H9 (cell line): ENCODE results near the gene IL1RL1. TPM values are rescaled to one million over a fixed set of nuclear protein-coding genes. Genes with fewer than 3 reads are reported as not detected.

Experiments used
- DNase-seq: peaks from one replicate; pipeline ENCODE4 v3.0.0-alpha.2; 2017
- H2AFZ ChIP-seq: one replicate; pipeline ENCODE4 v1.6.1; 2013; ENCODE audit warnings: mild to moderate bottlenecking, low read length, control low read depth, moderate library complexity
- H2AK5ac ChIP-seq: 2 replicates; pipeline ENCODE4 v1.6.1; 2013; ENCODE audit warnings: low read length, control low read depth, mixed read lengths; ENCODE audit not compliant: insufficient read length
- H2BK120ac ChIP-seq: one replicate; pipeline ENCODE4 v1.6.1; 2013; ENCODE audit warnings: low read depth, mild to moderate bottlenecking, low read length, control low read depth, inconsistent platforms; ENCODE audit not compliant: poor library complexity, severe bottlenecking
- H2BK12ac ChIP-seq: 2 replicates; pipeline ENCODE4 v1.6.1; 2013; ENCODE audit warnings: low read length, control low read depth, mixed read lengths, low read depth; ENCODE audit not compliant: insufficient read length
- H2BK15ac ChIP-seq: 2 replicates; pipeline ENCODE4 v1.6.1; 2013; ENCODE audit warnings: low read depth, low read length, control low read depth
- H2BK20ac ChIP-seq: one replicate; pipeline ENCODE4 v1.6.1; 2013; ENCODE audit warnings: low read depth, mild to moderate bottlenecking, low read length, control low read depth, inconsistent platforms; ENCODE audit not compliant: poor library complexity, severe bottlenecking
- H2BK5ac ChIP-seq: 2 replicates; pipeline ENCODE4 v1.6.1; 2013; ENCODE audit warnings: low read length, control low read depth, mixed read lengths; ENCODE audit not compliant: insufficient read length
- H3K14ac ChIP-seq: 2 replicates; pipeline ENCODE4 v1.6.1; 2013; ENCODE audit warnings: low read length, control low read depth; ENCODE audit not compliant: insufficient read depth
- H3K18ac ChIP-seq: 2 replicates; pipeline ENCODE4 v1.6.1; 2013; ENCODE audit warnings: low read depth, mild to moderate bottlenecking, mixed read lengths, low read length, control low read depth; ENCODE audit not compliant: insufficient read length
- H3K23ac ChIP-seq: 2 replicates; pipeline ENCODE4 v1.6.1; 2013; ENCODE audit warnings: low read length, control low read depth, mixed read lengths, low read depth; ENCODE audit not compliant: insufficient read length
- H3K23me2 ChIP-seq: 2 replicates; pipeline ENCODE4 v1.6.1; 2013; ENCODE audit warnings: low read depth, mild to moderate bottlenecking, mixed read lengths, low read length, control low read depth; ENCODE audit not compliant: insufficient read length, poor library complexity, severe bottlenecking
- H3K27ac ChIP-seq: 2 replicates; pipeline ENCODE4 v1.5.1; 2013; ENCODE audit warnings: low read length, control low read depth, mixed read lengths, low read depth; ENCODE audit not compliant: insufficient read length
- H3K27me3 ChIP-seq: 2 replicates; pipeline ENCODE4 v1.6.1; 2013; ENCODE audit warnings: low read length, control low read depth, inconsistent platforms; ENCODE audit not compliant: insufficient read depth
- H3K4ac ChIP-seq: 2 replicates; pipeline ENCODE4 v1.6.1; 2013; ENCODE audit warnings: low read depth, mild to moderate bottlenecking, control low read depth, inconsistent platforms, low read length, moderate library complexity
- H3K4me1 ChIP-seq: 2 replicates; pipeline ENCODE4 v1.6.1; 2013; ENCODE audit warnings: low read length, control low read depth, inconsistent platforms; ENCODE audit not compliant: insufficient read depth
- H3K4me2 ChIP-seq: 2 replicates; pipeline ENCODE4 v1.6.1; 2013; ENCODE audit warnings: low read length, control low read depth, mixed read lengths; ENCODE audit not compliant: insufficient read length, insufficient read depth
- H3K56ac ChIP-seq: 2 replicates; pipeline ENCODE4 v1.6.1; 2013; ENCODE audit warnings: low read depth, mild to moderate bottlenecking, mixed read lengths, low read length, control low read depth; ENCODE audit not compliant: insufficient read length
- H3K79me1 ChIP-seq: 2 replicates; pipeline ENCODE4 v1.6.1; 2013; ENCODE audit warnings: low read depth, mild to moderate bottlenecking, moderate library complexity, low read length, control low read depth, inconsistent platforms; ENCODE audit not compliant: insufficient read depth, poor library complexity, severe bottlenecking
- H3K79me2 ChIP-seq: 2 replicates; pipeline ENCODE4 v1.6.1; 2013; ENCODE audit warnings: low read length, control low read depth, inconsistent platforms; ENCODE audit not compliant: insufficient read depth
- H3K9ac ChIP-seq: 2 replicates; pipeline ENCODE4 v1.6.1; 2013; ENCODE audit warnings: low read length, control low read depth, mixed read lengths; ENCODE audit not compliant: insufficient read length; ENCODE audit errors: extremely low read depth
- H3K9me3 ChIP-seq: one replicate; pipeline ENCODE4 v1.6.1; 2013; ENCODE audit warnings: low read depth, low read length, inconsistent platforms; ENCODE audit not compliant: control insufficient read depth
- H3T11ph ChIP-seq: one replicate; pipeline ENCODE4 v1.6.1; 2013; ENCODE audit warnings: mild to moderate bottlenecking, low read length, control low read depth, inconsistent platforms
- H4K20me1 ChIP-seq: one replicate; pipeline ENCODE4 v1.6.1; 2013; ENCODE audit not compliant: control insufficient read depth, insufficient read length, insufficient read depth
- H4K5ac ChIP-seq: 2 replicates; pipeline ENCODE4 v1.6.1; 2013; ENCODE audit warnings: low read depth, mild to moderate bottlenecking, mixed read lengths, low read length, control low read depth; ENCODE audit not compliant: insufficient read length
- H4K8ac ChIP-seq: replicated peaks from 2 replicates; pipeline ENCODE4 v1.6.1; 2013; ENCODE audit warnings: low read length, control low read depth, mixed read lengths, low read depth; ENCODE audit not compliant: insufficient read length
- H4K91ac ChIP-seq: 2 replicates; pipeline ENCODE4 v1.6.1; 2013; ENCODE audit warnings: low read depth, mild to moderate bottlenecking, moderate library complexity, mixed read lengths, low read length, control low read depth; ENCODE audit not compliant: insufficient read length
- H3K27ac Mint-ChIP-seq, 3 experiments: 2 replicates in 2 of 3; 3 replicates in 1 of 3; pipeline ENCODE4 v1.8.0; 2020 to 2021; ENCODE audit warnings: mixed read lengths in 3 of 3, mild to moderate bottlenecking in 1 of 3, moderate library complexity in 1 of 3
- H3K27me3 Mint-ChIP-seq: 2 replicates; pipeline ENCODE4 v1.8.0; 2021; ENCODE audit warnings: low read depth, mild to moderate bottlenecking, moderate library complexity, mixed read lengths
- H3K36me3 Mint-ChIP-seq, 3 experiments: 2 replicates in 2 of 3; 3 replicates in 1 of 3; pipeline ENCODE4 v1.8.0; 2020 to 2021; ENCODE audit warnings: low read depth in 3 of 3, mixed read lengths in 3 of 3; ENCODE audit not compliant: insufficient read depth in 1 of 3
- H3K4me1 Mint-ChIP-seq, 2 experiments: 2 replicates each; pipeline ENCODE4 v1.8.0; 2020; ENCODE audit warnings: mixed read lengths in 2 of 2
- H3K4me3 Mint-ChIP-seq, 2 experiments: 2 replicates in 1 of 2; 3 replicates in 1 of 2; pipeline ENCODE4 v1.8.0; 2020 to 2021; ENCODE audit warnings: mild to moderate bottlenecking in 2 of 2, mixed read lengths in 2 of 2, moderate library complexity in 1 of 2
- H3K9me3 Mint-ChIP-seq, 2 experiments: 2 replicates in 1 of 2; 3 replicates in 1 of 2; pipeline ENCODE4 v1.8.0; 2020; ENCODE audit warnings: mild to moderate bottlenecking in 2 of 2, mixed read lengths in 2 of 2, moderate library complexity in 1 of 2
- WGBS: extraction: QIAGEN DNeasy Blood & Tissue Kit; methylation state at CpG from one replicate; pipeline ENCODE4 v1.1.7; 2013; ENCODE audit warnings: missing lambda C conversion rate, low lambda C conversion rate, mixed read lengths; ENCODE audit not compliant: insufficient read length; ENCODE audit errors: extremely low coverage; 5-methylcytosine and 5-hydroxymethylcytosine counted together
- total RNA-seq: library from RNA; stranded (reverse); gene quantifications from 2 replicates; pipeline ENCODE4 v1.2.1, GENCODE V29; 2021
- TF ChIP-seq, protein P1 (sequence below): fragments of 200-600 bp; sonication (generic); conservative IDR thresholded peaks from 3 replicates; pipeline ENCODE4 v1.8.0; 2021; ENCODE audit warnings: antibody characterized with exemption, mild to moderate bottlenecking

IL1RL1 gene
- total RNA-seq, 1 experiment from 2014 or later, result not detected

DNA sequence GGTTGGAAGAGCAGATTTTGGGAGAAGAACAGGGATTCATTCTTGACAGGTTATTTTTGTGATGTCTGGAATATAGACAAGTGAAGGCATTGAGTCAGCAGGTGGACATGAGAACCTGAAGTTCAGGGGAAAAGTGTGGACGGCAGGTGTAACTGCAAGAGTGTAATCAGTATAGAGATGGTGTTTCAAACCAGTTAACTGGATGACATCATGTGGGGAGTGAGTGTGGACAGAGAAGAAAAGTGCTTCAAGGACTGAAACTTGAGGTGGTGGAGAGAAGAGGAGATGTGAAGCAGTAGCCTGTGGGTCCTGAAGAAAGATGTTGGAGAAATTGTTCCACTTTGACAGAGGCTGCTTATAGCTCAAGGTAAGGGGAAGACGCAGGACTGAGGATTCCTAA lies 7.1 kb downstream of the IL1RL1 start:
- WGBS, result no CpG with 5 or more reads among the region's 2 CpGs
- no peak overlapping the region for H3T11ph ChIP-seq
- H4K5ac ChIP-seq, result no peak overlapping the region
- no peak for DNase-seq
- no peak overlapping the region for H4K91ac ChIP-seq
- H3K27ac ChIP-seq, result no peak overlapping the region
- Mint-ChIP-seq H3K27ac (no peak overlapping the region), H3K36me3 (peaks cover 0 to 2% (median 0%) of the 10 kb centered on the region in 3 experiments; a peak in 1 of 7 replicates), H3K9me3 (peaks cover 5 to 13% of the 10 kb centered on the region in 2 experiments), H3K4me1 (no peaks in the 10 kb centered on the region), H3K4me3 (no peak overlapping the region), H3K27me3 (no peaks in the 10 kb centered on the region; the same call in none of the 2 replicates)
- H3K79me2 ChIP-seq, result no peaks in the 10 kb centered on the region
- no peak overlapping the region for H2BK20ac ChIP-seq
- TF ChIP-seq, protein P1, sequence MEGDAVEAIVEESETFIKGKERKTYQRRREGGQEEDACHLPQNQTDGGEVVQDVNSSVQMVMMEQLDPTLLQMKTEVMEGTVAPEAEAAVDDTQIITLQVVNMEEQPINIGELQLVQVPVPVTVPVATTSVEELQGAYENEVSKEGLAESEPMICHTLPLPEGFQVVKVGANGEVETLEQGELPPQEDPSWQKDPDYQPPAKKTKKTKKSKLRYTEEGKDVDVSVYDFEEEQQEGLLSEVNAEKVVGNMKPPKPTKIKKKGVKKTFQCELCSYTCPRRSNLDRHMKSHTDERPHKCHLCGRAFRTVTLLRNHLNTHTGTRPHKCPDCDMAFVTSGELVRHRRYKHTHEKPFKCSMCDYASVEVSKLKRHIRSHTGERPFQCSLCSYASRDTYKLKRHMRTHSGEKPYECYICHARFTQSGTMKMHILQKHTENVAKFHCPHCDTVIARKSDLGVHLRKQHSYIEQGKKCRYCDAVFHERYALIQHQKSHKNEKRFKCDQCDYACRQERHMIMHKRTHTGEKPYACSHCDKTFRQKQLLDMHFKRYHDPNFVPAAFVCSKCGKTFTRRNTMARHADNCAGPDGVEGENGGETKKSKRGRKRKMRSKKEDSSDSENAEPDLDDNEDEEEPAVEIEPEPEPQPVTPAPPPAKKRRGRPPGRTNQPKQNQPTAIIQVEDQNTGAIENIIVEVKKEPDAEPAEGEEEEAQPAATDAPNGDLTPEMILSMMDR, result no peak
- no peaks in the 10 kb centered on the region for H3K79me1 ChIP-seq
- H3K9ac ChIP-seq, result no peak overlapping the region
- H2BK12ac ChIP-seq, result no peak overlapping the region
- H3K4ac ChIP-seq, result no peak overlapping the region
- H3K27me3 ChIP-seq, result no peaks in the 10 kb centered on the region
- no peak overlapping the region for H2AK5ac ChIP-seq
- no peaks in the 10 kb centered on the region for H3K4me1 ChIP-seq
- H3K23ac ChIP-seq, result no peak overlapping the region
- no peak overlapping the region for H2BK15ac ChIP-seq
- H2BK120ac ChIP-seq, result no peak overlapping the region
- no peak overlapping the region for H3K4me2 ChIP-seq
- no peaks in the 10 kb centered on the region for H4K20me1 ChIP-seq
- no peak overlapping the region for H3K18ac ChIP-seq
- no peaks in the 10 kb centered on the region for H3K23me2 ChIP-seq
- H2BK5ac ChIP-seq, result no peak overlapping the region
- no peak overlapping the region for H2AFZ ChIP-seq
- H3K14ac ChIP-seq, result no peak overlapping the region
- H3K56ac ChIP-seq, result no peak overlapping the region
- H3K9me3 ChIP-seq, result no peaks in the 10 kb centered on the region
- H4K8ac ChIP-seq, result no peak overlapping the region
